Testis (tissue), 2 donors: Measurements from ENCODE around the gene GRIK1.

Experiments used
- CTCF ChIP-seq, 3 experiments: fragments of 450-650 bp in 2 of 3; fragments of 200-600 bp in 1 of 3; sonication (generic) in 1 of 3; IDR thresholded peaks; one replicate each; pipeline ENCODE4 v1.5.1; 2016 to 2019; ENCODE audit warnings: antibody characterized with exemption in 3 of 3, mild to moderate bottlenecking in 2 of 3, moderate library complexity in 1 of 3
- POLR2A ChIP-seq: fragments of 450-650 bp; IDR thresholded peaks from one replicate; pipeline ENCODE4 v1.6.1; 2017; ENCODE audit warnings: antibody characterized with exemption, mild to moderate bottlenecking, moderate library complexity

- TF ChIP-seq CTCF (IDR thresholded peaks at IDR 0.05) (no peak), POLR2A (no peak)
These were observed 259.5 kb downstream of the GRIK1 start for GRCh38 chr21:29680273-29680672.
